SHP77 (cell line): ENCODE data around the gene POLR3GL.
"Not testable (repeated sequence)": the region's sequence is repeated elsewhere in the genome, so short reads cannot be mapped to it uniquely, and the experiment has no call there.

Experiments
- DNase-seq, 2 experiments: peaks; one replicate each; lab custom pipeline; 2025; lab: John Stamatoyannopoulos, UW

POLR3GL gene

DNA sequence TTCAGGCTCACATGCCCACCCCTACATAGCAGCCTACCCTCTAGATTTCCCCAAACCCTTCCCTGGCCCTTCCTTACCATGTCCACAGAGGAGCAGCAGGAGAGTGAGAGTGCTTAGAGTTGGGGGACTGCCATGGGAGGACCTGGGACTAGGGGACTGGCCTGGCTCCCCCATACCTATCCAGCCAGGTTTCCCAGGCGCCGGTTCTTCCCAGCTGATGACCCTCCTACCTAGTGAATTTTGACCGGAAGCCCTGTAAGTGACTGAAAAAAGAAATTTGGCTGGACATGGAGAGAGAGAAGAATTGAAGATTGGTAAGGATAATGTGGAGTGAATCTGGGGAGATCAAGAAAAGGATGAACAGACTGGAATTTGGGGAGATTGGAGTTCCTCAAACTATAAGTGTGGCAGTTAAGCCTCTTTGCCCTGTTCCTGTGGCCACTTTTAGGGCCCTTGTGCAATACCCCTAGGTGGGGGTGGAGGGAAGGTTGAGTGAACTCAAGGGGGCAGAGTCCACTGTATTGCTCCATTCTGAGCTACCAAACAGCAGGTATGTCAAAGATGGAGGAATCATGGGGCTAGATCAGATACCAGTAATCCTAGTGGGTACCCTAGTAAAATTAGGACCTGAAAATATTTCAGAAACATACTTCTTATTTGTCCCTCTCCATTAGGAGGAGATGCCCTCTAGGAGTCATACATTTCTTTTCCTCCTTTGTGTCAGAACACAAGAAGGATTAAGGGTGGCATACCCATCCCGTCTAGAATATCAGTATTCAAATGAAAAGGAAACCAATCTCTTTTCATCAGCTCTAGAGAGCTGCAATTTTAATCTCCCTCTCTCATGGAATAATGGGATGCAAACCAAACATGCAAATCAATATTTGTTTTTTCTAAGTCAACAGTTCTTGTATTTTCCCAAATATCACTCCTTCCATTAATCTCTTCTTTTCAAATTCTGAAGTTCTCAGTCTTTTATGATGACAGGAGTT, 55.9 kb downstream of the POLR3GL start:
- no peak for DNase-seq

DNA sequence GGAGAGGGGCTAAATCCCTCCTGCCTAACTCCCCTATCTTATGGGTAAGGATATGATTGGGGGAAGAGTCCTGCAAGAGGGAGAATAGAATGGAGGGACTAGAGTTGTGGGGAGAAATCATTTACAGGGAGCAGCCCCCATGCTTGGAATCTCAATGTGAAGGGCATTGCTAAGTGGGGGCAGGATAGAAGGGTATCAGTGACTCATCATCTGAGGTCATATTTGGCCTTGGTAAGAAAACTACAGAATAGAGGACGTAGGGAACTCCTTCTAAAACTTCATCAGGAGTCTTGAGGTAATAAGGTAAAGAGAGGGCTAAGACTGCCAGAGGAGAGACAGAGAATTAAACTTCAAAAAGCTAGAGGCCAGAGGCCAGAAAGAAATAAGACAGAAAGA, 56.6 kb downstream of the POLR3GL start:
- DNase-seq, result no peak

DNA sequence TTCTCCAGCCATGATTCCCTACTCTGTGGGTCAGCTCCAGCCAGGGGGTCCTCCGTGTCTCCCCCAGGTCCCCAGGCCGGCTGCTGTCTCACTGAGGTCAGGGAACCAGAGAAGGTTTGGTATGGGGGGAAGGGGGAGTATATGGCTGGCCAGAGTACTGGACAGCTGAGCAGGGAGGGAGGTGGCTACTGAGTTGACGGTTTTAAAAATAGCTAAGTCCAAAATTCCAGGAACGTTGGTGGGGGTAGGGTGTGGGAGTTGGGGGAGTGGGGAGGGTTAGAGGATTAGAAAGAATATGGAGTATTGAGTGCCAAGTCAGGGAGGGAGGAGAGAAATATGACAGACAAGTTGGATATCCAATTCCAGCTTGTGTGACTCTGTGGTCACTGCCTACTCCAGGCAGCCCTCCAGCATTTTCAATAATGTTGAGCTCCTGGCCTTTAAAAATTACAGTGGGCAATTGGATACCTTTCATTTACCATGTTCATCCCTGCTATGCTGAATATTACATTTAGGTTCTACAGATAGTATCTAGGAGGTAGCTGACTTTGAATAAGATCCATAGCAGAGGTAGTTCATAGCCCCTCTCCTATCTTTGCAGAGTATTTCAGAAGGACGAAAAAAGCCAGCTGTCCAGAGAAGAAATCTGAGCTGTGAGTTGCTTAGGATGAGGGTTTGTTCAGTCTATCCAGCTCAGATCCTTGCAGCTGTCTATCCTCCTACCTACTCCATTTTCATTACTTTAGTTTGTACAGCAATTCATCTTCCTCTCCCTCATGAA, 57.3 kb downstream of the POLR3GL start, which contains the start of gene HJV:
TSS of gene HJV (minus strand) at position 114 of the 781 bp plus-strand sequence. CDS start 1,504 bp downstream, outside the sequence.
- no peak for DNase-seq

DNA sequence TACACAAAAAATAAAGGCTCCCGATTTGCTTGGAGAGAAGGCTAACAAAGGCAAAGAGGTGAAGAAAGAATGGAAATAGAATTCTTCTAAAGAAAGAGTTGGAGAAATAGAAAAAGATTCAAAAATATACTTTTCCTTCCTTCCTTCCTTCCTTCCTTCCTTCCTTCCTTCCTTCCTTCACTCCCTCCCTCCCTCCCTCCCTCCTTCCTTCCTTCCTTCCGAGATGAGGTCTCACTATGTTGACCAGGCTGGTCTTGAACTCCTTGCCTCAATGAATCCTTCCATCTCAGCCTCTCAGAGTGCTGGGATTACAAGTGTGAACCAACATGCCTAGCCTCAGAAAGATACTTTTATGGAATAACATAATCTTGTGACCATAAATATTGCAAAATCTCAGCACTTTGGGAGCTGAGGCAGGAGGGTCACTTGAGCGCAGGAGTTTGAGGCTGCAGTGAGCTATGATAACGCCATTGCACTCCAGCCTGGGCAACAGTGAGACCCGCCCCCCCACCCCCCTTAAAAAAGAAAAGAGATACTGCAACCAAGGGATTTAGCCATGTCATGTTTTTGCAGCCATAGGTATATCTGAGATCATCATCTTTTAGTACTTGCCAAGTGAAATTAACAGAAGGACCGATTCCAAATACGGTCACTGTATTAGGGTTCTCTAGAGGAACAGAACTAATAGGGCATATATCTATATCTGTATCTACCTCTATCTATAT, 58.1 kb downstream of the POLR3GL start:
- no peak for DNase-seq

DNA sequence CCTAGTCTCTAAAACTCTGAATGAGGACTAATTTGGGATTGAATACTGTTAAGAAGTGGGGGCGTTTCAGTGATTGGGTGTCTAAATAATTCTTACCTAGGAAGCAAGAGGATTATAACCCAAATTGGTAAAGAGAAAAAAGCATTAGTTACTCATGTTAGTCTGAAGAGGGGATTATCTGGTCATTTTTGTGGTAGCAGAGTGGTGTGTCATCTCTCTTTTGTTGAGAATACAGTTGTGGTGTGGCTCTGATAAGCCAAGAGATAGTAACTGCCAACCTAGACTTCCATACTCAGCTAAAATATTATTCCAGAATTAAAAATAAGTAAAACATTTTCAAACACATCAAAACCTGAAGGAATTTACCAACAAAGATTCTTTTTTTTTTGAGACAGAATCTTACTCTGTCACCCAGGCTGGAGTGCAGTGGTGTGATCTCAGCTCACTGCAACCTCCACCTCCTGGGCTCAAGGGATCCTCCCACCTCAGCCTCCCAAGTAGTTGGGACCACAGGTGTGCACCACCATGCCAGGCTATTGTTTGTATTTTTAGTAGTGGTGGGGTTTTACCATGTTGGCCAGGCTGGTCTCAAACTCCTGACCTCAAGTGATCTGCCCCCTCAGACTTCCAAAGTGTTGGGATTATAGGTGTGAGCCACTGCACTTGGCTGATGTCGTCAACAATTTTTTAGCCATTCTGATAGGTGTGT, 61.5 kb downstream of the POLR3GL start:
- not testable (repeated sequence) for DNase-seq

DNA sequence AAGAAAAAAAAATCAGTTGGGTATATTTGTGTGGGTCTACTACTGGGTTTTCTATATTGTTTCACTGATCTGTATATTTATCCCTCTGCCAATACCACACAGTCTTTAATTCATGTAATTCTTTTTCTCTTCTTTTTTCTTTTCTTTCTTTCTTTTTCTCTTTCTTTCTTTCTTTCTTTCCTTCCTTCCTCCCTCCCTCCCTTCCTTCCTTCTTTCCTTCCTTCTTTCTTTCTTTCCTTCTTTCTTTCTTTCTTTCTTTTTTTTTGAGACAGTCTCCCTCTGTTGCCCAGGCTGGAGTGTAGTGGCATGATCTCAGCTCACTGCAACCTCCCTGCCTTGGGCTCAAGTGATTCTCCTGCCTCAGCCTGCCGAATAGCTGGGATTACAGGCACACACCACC, 62.2 kb downstream of the POLR3GL start:
- not testable (repeated sequence) for DNase-seq
